ENCODE results near the gene DNAAF9.
"Not testable (repeated sequence)": the region's sequence is repeated elsewhere in the genome, so short reads cannot be mapped to it uniquely, and the experiment has no call there.

DNAAF9 gene

DNA sequence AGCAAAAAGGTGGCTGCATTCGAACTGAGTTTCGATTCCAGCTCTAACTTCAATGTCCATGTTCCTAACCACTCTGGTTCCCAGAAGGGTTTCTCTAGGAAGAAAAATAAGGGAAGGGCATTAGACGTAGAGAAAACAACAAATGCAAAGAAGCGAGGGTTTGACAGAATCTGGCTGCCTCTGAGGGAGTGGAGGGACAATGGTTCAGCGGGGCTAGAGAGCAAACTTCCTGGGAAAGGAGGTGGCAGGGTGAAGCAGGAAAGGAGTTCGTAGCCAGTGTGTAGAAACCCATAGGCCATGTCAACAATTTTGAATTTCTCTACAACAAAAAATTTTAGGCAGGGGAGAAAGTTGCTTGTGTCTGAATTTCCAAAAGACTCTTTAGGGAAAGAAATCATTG, 14.5 kb upstream of the DNAAF9 start:
- no peak overlapping the region for H3K4me3 Mint-ChIP-seq
- H3K36me3 Mint-ChIP-seq, result peaks cover 2% of the 10 kb centered on the region
- peaks cover 7% of the 10 kb centered on the region for H3K4me1 Mint-ChIP-seq
- H3K9me3 Mint-ChIP-seq, result no peaks in the 10 kb centered on the region
- peaks cover 2% of the 10 kb centered on the region for H3K27me3 Mint-ChIP-seq
- no peak overlapping the region for H3K27ac Mint-ChIP-seq

DNA sequence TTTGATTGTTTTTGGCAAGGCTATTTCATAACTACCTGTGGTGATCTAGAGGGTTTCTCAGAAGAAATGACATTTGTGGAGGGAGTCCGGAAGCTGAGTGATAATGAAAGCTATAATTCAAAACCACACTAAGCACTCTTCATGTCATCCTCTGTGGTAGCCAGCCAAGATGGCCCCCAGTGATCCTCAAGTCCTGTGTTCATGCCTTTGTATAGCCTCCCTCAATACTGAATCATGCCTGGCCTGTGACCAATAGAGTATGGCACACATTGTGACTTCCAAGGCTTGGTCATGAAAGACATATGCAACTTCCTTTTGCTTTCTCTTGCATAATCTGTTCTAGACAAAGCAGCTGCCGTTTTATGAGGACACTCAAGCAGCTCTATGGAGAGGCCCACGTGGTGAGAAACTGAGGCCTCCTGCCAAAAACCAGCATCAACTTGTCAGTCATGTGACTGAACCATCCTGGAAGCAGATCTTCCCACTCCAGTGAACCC, 12.8 kb upstream of the DNAAF9 start:
- no peak overlapping the region for H3K4me3 Mint-ChIP-seq
- peaks cover 2% of the 10 kb centered on the region for H3K36me3 Mint-ChIP-seq
- peaks cover 7% of the 10 kb centered on the region for H3K4me1 Mint-ChIP-seq
- peaks cover 5% of the 10 kb centered on the region for H3K9me3 Mint-ChIP-seq
- no peak overlapping the region for H3K27ac Mint-ChIP-seq
- peaks cover 2% of the 10 kb centered on the region for H3K27me3 Mint-ChIP-seq

DNA sequence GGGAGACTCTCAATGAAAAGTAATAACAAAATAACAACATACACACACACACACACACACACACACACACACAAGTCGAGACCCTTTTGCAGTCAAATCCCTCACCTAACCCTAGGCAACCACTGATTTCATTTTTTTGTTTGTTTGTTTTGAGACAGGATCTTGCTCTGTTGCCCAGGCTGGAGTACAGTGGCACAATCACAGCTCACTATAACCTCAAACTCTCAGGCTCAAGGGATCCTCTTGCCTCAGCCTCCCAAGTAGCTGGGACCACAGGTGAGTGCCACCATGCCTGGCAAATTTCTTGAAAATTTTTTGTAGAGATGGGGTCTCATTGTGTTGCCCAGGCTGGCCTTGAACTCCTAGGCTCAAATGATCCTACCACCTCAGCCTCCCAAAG, 10.7 kb upstream of the DNAAF9 start:
- H3K27ac Mint-ChIP-seq, H3K36me3 Mint-ChIP-seq, H3K4me1 Mint-ChIP-seq, H3K9me3 Mint-ChIP-seq, H3K27me3 Mint-ChIP-seq, H3K4me3 Mint-ChIP-seq: not testable (repeated sequence)

DNA sequence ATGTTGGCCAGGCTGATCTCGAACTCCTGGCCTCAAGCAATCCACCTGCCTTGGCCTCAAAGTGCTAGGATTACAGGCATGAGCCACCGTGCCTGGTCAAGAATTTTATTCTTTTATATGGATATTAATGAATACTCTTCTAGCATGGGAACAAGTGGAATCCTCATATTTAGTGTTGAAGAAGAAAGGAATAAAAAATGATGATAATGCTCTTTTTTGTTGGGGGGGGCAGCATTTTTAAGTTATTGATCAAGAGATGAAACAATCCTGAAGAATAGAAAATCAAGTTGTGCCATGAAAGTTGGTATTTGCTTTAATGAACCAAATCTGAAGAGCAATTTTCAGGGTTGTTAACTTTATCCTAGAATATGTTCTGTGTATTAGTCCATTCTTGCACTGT, 6.7 kb upstream of the DNAAF9 start:
- Mint-ChIP-seq H3K36me3 (no peaks in the 10 kb centered on the region), H3K4me3 (no peak overlapping the region), H3K27ac (no peak overlapping the region), H3K9me3 (peaks cover 5% of the 10 kb centered on the region), H3K27me3 (no peaks in the 10 kb centered on the region), H3K4me1 (no peaks in the 10 kb centered on the region)

DNA sequence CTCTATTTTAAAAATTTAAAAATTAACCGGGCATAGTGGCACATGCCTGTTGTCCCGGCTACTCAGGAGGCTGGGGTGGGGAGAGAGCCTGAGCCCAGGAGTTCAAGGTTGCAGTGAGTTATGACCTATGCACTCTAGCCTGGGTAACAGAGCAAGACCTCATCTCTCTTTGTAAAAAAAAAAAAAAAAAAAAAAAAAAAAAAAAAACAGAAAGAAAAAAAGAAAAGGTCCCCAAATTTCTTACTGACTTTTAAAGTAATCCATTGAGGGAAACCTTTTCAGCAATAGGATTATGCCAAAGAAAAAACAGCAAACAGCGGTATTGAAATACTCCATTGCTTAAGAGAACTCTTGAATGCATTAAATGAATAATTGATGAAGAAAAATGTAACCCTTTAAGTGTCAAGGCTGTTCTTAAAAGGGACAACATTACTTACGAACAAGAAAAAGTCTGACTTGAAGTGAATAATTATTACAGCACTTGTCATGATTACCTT, 6.0 kb upstream of the DNAAF9 start:
- Mint-ChIP-seq H3K4me3 (no peak overlapping the region), H3K27me3 (no peaks in the 10 kb centered on the region), H3K4me1 (peaks cover 5% of the 10 kb centered on the region), H3K27ac (no peak overlapping the region), H3K9me3 (peaks cover 5% of the 10 kb centered on the region), H3K36me3 (no peaks in the 10 kb centered on the region)

DNA sequence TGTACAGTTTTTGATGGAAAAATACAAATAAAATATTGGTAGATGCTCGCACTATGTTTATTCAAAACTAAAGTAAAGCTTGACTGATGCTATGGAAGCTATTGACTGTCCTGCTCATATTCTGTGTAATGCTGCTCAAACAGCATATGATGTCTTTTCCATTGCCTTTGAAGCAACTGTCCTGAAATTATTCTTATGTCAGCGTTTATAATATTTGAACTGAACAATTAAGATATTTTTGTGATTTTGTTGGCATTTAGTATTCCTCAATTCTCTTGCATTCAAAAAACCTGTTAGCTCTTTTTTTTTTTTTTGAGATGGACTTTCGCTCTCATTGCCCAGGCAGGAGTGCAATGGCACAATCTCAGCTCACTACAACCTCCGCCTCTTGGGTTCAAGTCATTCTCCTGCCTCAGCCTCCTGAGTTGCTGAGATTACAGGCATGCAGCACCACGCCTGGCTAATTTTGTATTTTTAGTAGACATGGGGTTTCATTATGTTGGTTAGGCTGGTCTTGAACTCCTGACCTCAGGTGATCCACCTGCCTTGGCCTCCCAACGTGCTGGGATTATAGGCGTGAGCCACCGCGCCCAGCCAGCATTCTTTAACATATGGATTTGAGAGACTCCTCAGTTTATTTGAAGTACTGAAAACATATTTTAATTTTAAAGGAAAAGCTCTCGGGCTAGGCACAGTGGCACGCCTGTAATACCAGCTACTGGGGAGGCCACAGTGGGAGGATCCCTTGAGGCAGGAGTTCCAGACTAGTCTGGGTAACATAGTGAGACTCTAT, 5.3 kb upstream of the DNAAF9 start:
- H3K4me3 Mint-ChIP-seq, result no peak overlapping the region
- no peaks in the 10 kb centered on the region for H3K27me3 Mint-ChIP-seq
- peaks cover 10% of the 10 kb centered on the region for H3K4me1 Mint-ChIP-seq
- peaks cover 5% of the 10 kb centered on the region for H3K9me3 Mint-ChIP-seq
- H3K36me3 Mint-ChIP-seq, result no peaks in the 10 kb centered on the region
- no peak overlapping the region for H3K27ac Mint-ChIP-seq

DNA sequence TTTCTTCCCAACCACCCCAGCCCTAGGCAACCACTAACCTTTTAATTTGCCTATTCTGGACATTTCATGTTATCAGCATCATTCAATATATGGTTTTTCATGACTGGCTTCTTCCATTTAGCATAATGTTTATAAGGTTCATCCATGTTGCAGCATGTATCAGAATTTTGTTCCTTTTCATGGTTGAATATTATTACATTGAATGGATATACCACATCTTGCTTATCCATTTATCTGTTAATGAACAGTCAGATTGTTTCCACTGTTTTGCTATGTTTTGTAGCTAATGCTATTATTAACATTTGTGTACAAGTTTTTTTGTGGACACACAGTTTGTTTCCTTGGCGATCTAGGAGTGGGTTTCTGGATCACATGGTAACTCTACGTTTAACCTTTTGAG, 3.0 kb upstream of the DNAAF9 start:
- Mint-ChIP-seq H3K9me3 (no peaks in the 10 kb centered on the region), H3K36me3 (no peaks in the 10 kb centered on the region), H3K27me3 (no peaks in the 10 kb centered on the region), H3K4me1 (peaks cover 21% of the 10 kb centered on the region), H3K4me3 (no peak overlapping the region), H3K27ac (no peak overlapping the region)

DNA sequence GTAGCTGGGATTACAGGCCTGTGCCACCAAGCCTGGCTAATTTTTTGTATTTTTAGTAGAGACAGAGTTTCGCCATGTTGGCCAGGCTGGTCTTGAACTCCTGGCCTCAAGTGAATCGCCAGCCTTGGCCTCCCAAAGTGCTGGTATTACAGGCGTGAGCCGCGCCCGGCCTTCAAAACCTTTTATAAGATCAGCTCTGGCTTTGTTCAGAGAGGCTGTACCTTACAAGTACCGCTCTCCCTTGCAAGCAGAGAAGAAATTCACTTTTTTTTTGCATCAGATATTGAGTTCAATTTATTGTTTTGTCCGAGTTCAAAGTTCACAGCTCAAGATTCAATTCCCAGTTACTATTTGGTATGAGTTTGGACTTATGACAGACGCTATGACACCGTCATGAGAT, 1.9 kb upstream of the DNAAF9 start:
- H3K27me3 Mint-ChIP-seq, result no peaks in the 10 kb centered on the region
- H3K36me3 Mint-ChIP-seq, result no peaks in the 10 kb centered on the region
- peak overlapping the region; percentile 97 for H3K4me3 Mint-ChIP-seq
- peaks cover 27% of the 10 kb centered on the region for H3K4me1 Mint-ChIP-seq
- no peaks in the 10 kb centered on the region for H3K9me3 Mint-ChIP-seq
- no peak overlapping the region for H3K27ac Mint-ChIP-seq

DNA sequence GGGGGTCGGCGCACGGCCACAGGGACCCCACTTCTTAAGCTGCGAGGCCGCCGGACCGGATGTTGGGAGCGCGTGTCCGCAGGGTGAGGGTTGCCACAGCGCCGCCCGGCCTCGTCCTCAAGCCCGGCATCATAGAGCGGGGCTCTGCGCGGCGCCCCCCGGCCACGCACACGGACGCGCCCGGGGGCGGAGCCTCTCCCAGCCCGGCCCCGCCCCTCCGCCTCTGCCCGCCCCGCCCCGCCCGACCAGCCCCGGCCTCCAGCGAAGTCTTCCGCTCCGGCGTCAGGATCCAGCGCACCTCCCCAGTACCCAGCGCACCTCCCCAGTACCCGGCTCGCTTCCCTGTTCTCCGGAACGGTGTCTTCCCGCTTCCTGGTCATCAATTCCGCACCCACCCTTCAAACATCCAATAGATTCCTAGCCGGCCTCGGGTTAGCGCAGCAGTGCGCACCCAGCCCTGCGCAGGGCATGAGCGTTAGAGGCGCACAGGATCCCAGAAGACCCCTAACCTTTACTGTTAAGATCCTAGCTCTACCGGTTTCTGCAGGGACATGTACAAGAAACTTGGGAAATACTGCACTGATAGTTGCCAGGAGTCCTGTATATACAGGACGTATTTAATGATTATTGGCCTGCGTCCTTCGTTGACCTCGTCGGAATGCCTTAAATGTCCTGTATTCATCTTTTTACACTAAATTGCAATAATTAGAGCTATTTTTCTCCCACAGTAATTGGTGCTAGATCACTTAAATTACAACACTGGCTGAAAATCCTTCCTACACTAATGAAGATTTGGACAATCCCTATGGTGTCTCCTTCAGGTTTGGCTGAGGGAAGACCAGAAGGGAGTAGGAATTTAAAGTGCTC, 535 bp upstream of the DNAAF9 start:
- Mint-ChIP-seq H3K36me3 (no peaks in the 10 kb centered on the region), H3K27me3 (no peaks in the 10 kb centered on the region), H3K9me3 (no peaks in the 10 kb centered on the region), H3K4me1 (peaks cover 27% of the 10 kb centered on the region), H3K4me3 (peak overlapping the region; percentile 97), H3K27ac (peak overlapping the region; percentile 89)

DNA sequence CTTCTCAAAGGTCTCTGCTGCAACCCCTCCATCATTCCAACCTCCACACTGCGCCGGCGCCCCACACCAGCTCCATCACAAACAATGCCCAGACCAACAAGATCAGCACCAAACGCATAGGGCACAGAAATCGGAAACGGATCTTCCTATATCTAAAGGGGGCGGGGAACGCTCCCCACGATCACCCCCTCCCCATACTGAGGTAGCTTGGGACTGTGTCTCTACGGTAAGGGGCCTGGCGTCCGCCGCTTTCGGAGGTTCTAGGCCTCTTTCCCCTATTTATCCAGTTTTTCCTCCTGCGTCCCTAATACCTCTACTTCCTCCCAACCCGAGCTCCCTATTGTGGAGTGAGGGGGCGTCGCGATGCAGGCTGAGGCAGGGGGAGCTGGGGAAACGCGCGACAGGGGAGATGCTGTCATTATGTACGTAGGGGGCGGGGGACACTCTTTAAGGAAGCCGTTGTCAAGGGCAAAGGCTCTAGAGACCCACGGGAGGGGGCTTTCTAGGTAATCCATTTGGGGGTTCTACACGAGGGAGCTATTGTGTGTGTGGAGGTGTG, 909 bp downstream of the DNAAF9 start:
- peaks cover 27% of the 10 kb centered on the region for H3K4me1 Mint-ChIP-seq
- H3K4me3 Mint-ChIP-seq, result peak overlapping the region; percentile 88
- no peaks in the 10 kb centered on the region for H3K27me3 Mint-ChIP-seq
- peak overlapping the region; percentile 84 for H3K27ac Mint-ChIP-seq
- H3K36me3 Mint-ChIP-seq, result no peaks in the 10 kb centered on the region
- H3K9me3 Mint-ChIP-seq, result no peaks in the 10 kb centered on the region

DNA sequence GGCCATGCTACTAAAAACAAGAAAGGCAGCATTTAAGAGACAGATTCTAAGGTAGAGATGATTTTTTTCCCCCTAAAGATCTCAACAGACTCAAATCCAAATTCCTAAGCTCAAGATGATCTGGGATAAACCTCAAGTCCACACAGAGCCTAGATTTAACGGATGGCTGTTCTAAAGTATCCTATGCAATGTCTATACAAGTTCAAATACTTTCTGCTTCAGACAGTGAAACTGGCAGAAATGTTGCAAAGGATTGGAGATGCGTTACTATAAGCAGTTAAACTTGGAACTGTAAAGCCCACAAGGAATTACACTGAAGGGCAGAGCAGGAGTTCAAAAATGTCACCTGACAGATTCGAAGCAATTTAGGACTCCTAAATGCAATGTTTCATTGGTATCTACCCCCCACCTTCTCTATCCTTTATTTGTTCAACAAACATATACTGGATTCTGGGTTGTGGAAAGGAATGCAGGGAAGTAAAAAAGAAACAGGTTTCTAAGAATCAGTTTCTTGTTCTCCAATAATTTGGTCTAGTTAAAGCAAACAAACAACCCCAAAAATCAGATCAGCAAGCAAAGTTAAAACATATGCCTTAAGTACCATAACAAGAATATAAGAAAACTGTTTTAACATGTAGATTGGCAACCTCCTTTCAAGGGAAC, 1.6 kb downstream of the DNAAF9 start:
- peak overlapping the region; percentile 88 for H3K4me3 Mint-ChIP-seq
- H3K4me1 Mint-ChIP-seq, result peaks cover 27% of the 10 kb centered on the region

DNA sequence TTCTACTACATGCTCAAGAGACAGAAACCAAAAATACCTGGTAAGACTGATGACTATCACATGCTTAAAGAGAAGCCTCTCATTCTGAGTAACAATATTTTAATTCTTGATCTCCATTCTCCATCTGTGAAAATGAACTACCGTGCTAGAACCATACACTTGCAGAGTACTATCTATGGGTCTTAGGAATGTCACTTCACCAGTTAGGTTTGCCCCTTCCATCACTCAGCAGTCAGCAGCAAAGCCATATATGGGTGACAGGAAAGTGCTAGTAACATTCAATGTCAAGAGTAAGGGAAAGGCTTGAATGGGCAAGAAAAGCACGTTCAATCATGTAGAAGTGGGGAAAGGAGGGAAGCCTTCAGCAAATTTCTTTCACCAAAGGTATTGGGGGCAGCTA, 2.3 kb downstream of the DNAAF9 start:
- no peaks in the 10 kb centered on the region for H3K36me3 Mint-ChIP-seq
- H3K9me3 Mint-ChIP-seq, result no peaks in the 10 kb centered on the region
- H3K4me1 Mint-ChIP-seq, result peaks cover 27% of the 10 kb centered on the region
- no peak overlapping the region for H3K4me3 Mint-ChIP-seq
- H3K27me3 Mint-ChIP-seq, result no peaks in the 10 kb centered on the region
- H3K27ac Mint-ChIP-seq, result no peak overlapping the region

More for the DNA sequence above, 1.6 kb downstream of the DNAAF9 start:
- no peaks in the 10 kb centered on the region for H3K36me3 Mint-ChIP-seq
- H3K9me3 Mint-ChIP-seq, result no peaks in the 10 kb centered on the region
- peak overlapping the region; percentile 5 for H3K27ac Mint-ChIP-seq
- H3K27me3 Mint-ChIP-seq, result no peaks in the 10 kb centered on the region

DNA sequence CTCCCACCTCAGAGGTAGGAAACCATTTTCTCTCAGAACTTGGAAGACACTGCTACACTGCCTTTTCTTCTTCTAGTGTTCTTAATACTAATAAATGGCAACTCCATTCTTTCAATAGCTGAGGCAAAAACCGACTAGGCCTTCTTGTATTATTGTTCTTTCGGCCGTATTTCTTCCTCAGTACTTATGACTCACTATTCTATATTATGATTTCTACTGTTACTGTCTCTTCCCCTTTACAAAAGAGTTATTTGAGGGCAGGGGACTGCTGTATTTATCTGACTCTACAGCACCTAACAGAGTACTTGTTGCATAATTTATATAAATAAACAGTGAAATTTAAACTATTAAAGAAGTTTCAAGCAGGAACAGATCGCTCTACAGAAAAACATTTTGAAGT, 3.1 kb downstream of the DNAAF9 start:
- Mint-ChIP-seq H3K4me1 (peaks cover 27% of the 10 kb centered on the region), H3K27me3 (no peaks in the 10 kb centered on the region), H3K36me3 (no peaks in the 10 kb centered on the region), H3K27ac (no peak overlapping the region), H3K4me3 (no peak overlapping the region), H3K9me3 (no peaks in the 10 kb centered on the region)

DNA sequence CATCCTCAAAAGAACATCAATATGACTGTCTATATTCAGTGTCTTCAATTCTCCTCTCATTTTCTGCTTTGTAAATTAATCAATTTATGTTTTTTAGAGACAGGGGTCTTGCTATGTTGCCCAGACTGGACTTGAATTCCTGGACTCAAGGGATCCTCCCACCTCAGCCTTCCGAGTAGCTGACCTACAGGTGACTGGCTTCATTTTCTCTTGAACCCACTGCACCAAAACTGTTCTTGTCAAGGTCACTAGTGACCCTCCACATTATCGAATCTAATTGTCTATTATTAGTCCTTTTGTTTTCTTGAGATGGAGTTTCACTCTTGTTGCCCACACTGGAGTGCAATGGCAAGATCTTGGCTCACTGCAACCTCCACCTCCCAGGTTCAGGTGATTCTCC, 3.7 kb downstream of the DNAAF9 start:
- no peak overlapping the region for H3K4me3 Mint-ChIP-seq
- no peak overlapping the region for H3K27ac Mint-ChIP-seq
- no peaks in the 10 kb centered on the region for H3K9me3 Mint-ChIP-seq
- H3K36me3 Mint-ChIP-seq, result no peaks in the 10 kb centered on the region
- H3K4me1 Mint-ChIP-seq, result peaks cover 25% of the 10 kb centered on the region
- H3K27me3 Mint-ChIP-seq, result no peaks in the 10 kb centered on the region

DNA sequence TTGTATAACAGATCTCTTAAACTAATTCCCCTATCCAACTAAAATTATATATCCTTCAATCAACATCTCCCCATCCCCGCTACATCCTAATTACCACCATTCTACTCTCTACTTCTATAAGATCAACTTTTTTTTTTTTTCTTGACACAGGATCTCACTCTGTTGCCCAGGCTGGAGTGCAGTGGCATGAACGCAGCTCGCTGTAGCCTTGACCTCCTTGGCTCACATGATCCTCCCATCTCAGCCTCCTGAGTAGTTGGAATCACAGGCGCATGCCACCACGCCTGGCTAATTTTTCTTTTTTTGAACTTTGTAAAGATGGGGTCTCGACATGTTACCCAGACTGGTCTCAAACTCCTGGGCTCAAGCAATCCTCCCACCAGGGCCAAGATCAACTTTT, 5.0 kb downstream of the DNAAF9 start:
- no peaks in the 10 kb centered on the region for H3K9me3 Mint-ChIP-seq
- H3K4me1 Mint-ChIP-seq, result peaks cover 17% of the 10 kb centered on the region
- H3K4me3 Mint-ChIP-seq, result no peak overlapping the region
- H3K27ac Mint-ChIP-seq, result peak overlapping the region; percentile 4
- H3K36me3 Mint-ChIP-seq, result no peaks in the 10 kb centered on the region
- no peaks in the 10 kb centered on the region for H3K27me3 Mint-ChIP-seq

Measured in activated naive CD4-positive, alpha-beta T cell treated with anti-CD3 and anti-CD28 coated beads, Interleukin-2, amount 50 U/mL, for 24 hours (primary cell).